Esophagus squamous epithelium (tissue), 5 donors: ENCODE data around the gene CEP128. TPM values are rescaled to one million over a fixed set of nuclear protein-coding genes. Genes with fewer than 3 reads are reported as not detected.

Source experiments
- DNase-seq: peaks from one replicate; lab custom pipeline; 2025; lab: John Stamatoyannopoulos, UW
- H3K27ac ChIP-seq, 4 donors: fragments of 200-600 bp; sonication (generic); one replicate each; pipeline ENCODE4 v1.5.1; 2016 to 2019; ENCODE audit warnings: mild to moderate bottlenecking in 1 of 4
- H3K27me3 ChIP-seq, 4 donors: fragments of 200-600 bp; sonication (generic); 1 replicate in 3 of 4; 2 replicates in 1 of 4; pipeline versions ENCODE4 v1.5.1 to v1.6.0; 2017 to 2021; ENCODE audit warnings: antibody characterized with exemption in 1 of 4
- H3K36me3 ChIP-seq, 3 donors: fragments of 200-600 bp; sonication (generic); one replicate each; pipeline ENCODE4 v1.5.1; 2016 to 2019
- H3K4me1 ChIP-seq, 3 donors: fragments of 200-600 bp; sonication (generic); one replicate each; pipeline ENCODE4 v1.5.1; 2017 to 2019
- H3K4me3 ChIP-seq, 4 donors: fragments of 200-600 bp; sonication (generic); 1 replicate in 3 of 4; 2 replicates in 1 of 4; pipeline ENCODE4 v1.5.1; 2016 to 2019; ENCODE audit warnings: mild to moderate bottlenecking in 2 of 4, moderate library complexity in 1 of 4
- H3K9me3 ChIP-seq, 3 donors: fragments of 200-600 bp; sonication (generic); one replicate each; pipeline ENCODE4 v1.5.1; 2016 to 2019
- CTCF ChIP-seq, 6 experiments: fragments of 450-650 bp in 4 of 6; fragments of 200-600 bp in 2 of 6; sonication (generic) in 2 of 6; IDR thresholded peaks; one replicate each; pipeline ENCODE4 v1.5.1; 2016 to 2019; ENCODE audit warnings: antibody characterized with exemption in 6 of 6, mild to moderate bottlenecking in 4 of 6, moderate library complexity in 4 of 6
- POLR2A ChIP-seq, 4 donors: fragments of 450-650 bp; IDR thresholded peaks; one replicate each; pipeline ENCODE4 v1.6.1; 2017; ENCODE audit warnings: antibody characterized with exemption in 4 of 4, mild to moderate bottlenecking in 4 of 4, moderate library complexity in 3 of 4
- WGBS, 2 donors: methylation state at CpG; one replicate each; pipeline ENCODE4 v1.1.5; 2018; 5-methylcytosine and 5-hydroxymethylcytosine counted together
- intact Hi-C: fragments of 100-400 bp; cut with DNase I; formaldehyde crosslinking; loops from one replicate; pipeline ENCODE4 v1.15.0; 2022
- total RNA-seq, 4 donors: library from RNA; depleted of rRNA; stranded (reverse); fragments of >200 nt; gene quantifications; one replicate each; pipeline ENCODE4 v1.1.0, GENCODE V29; 2016
- donor health status: DM: yes; HTN: yes; CAD: no.

Gene CEP128
- total RNA-seq, 4 donors from 2014 or later: 2.0 to 12.6 (median 5.4) TPM

GRCh38 chr14:80658155-80658554 is 283.4 kb downstream of the CEP128 start:
- no peak for DNase-seq
- H3K27me3 ChIP-seq: no peaks in the 10 kb centered on the region
- 63 to 89% methylated on average over 1 of the region's 1 CpG for WGBS, 2 donors
- intact Hi-C loops: no loop called here
- H3K4me1 ChIP-seq: no peaks in the 10 kb centered on the region
- H3K27ac ChIP-seq: no peak overlapping the region
- no peaks in the 10 kb centered on the region for H3K9me3 ChIP-seq
- H3K4me3 ChIP-seq: no peak overlapping the region
- no peaks in the 10 kb centered on the region for H3K36me3 ChIP-seq
- no peak for TF ChIP-seq POLR2A (IDR thresholded peaks at IDR 0.05)
- no peak for TF ChIP-seq CTCF (IDR thresholded peaks at IDR 0.05)

DNA sequence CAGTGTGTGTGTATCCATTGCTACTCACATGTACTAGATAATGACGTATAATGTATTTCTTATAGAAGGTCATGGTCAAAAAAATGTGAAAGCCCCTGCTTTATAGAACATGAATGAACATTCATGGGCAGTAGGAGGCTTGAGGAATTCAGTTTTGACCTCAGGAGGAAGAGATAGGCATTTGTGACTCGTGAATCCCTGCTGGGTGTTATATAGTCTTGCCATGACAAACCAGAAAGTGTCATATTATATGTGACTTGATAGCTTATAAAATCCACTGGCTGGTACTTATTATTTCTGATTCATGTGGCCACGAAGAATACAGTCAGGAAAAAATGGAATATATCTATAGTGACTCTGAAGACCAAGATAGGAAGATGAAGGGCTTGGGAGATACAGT is 287.6 kb downstream of the CEP128 start:
- intact Hi-C loops: no loop called here
- TF ChIP-seq CTCF (IDR thresholded peaks at IDR 0.05) (no peak), POLR2A (IDR thresholded peaks at IDR 0.05) (no peak)
- 78 to 93% methylated on average over 3 of the region's 3 CpGs for WGBS, 2 donors
- H3K36me3 ChIP-seq: no peaks in the 10 kb centered on the region
- DNase-seq: no peak
- no peaks in the 10 kb centered on the region for H3K27me3 ChIP-seq
- no peak overlapping the region for H3K27ac ChIP-seq
- no peaks in the 10 kb centered on the region for H3K4me1 ChIP-seq
- H3K4me3 ChIP-seq: no peak overlapping the region
- H3K9me3 ChIP-seq: peaks cover 0 to 5% (median 0%) of the 10 kb centered on the region in 3 donors

GRCh38 chr14:80645667-80646413 is 295.7 kb downstream of the CEP128 start:
- Histone ChIP-seq H3K4me3 (no peak overlapping the region), H3K27me3 (no peaks in the 10 kb centered on the region), H3K4me1 (no peaks in the 10 kb centered on the region), H3K27ac (no peak overlapping the region), H3K9me3 (no peaks in the 10 kb centered on the region), H3K36me3 (no peaks in the 10 kb centered on the region)
- DNase-seq: no peak
- intact Hi-C loops: no loop called here
- WGBS, 2 donors: 84 to 89% methylated on average over 5 of the region's 5 CpGs
- TF ChIP-seq CTCF (IDR thresholded peaks at IDR 0.05) (no peak), POLR2A (IDR thresholded peaks at IDR 0.05) (no peak)

GRCh38 chr14:80644826-80645225 is 296.7 kb downstream of the CEP128 start:
- DNase-seq: no peak
- 60 to 64% methylated on average over 2 of the region's 2 CpGs for WGBS, 2 donors
- intact Hi-C loops: no loop called here

More at GRCh38 chr14:80644826-80645225, 296.7 kb downstream of the CEP128 start:
- no peaks in the 10 kb centered on the region for H3K36me3 ChIP-seq
- no peak overlapping the region for H3K27ac ChIP-seq
- no peaks in the 10 kb centered on the region for H3K27me3 ChIP-seq
- no peaks in the 10 kb centered on the region for H3K4me1 ChIP-seq
- no peaks in the 10 kb centered on the region for H3K9me3 ChIP-seq
- TF ChIP-seq CTCF (IDR thresholded peaks at IDR 0.05) (no peak), POLR2A (IDR thresholded peaks at IDR 0.05) (no peak)
- H3K4me3 ChIP-seq: no peak overlapping the region
